ENCODE data around the gene LDLRAD3. TPM values are rescaled to one million over a fixed set of nuclear protein-coding genes. Genes with fewer than 3 reads are reported as not detected.

LDLRAD3 gene
- total RNA-seq, 1 experiment from 2014 or later, result 12.1 TPM

DNA sequence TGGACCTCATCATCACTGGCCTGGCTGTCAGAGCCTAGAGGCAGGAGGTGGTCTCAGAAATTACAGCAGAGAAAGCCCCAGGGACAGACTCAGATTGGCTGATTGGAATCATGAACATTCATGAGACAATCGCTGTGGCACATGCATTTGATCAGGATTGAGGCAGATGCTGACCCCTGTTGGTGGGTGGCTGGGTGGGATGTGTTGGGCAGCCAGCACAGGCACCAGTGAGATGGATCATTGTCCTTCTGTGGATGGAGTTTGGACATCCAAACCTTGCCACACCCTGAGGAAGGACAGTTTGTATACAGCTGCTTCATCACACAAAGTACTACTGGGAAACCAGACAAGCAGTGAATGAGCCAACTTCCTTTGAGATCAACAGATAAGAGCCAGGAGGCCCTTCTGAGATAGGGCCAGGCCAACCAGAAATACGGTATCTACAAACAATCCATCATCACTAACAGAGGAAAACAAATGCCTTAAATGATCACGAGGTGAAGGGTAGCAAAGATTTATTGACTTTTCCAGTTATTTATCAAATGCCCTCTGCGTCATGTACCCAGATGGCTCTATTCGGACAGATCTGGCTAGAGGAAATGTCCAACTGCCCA is 328.0 kb downstream of the LDLRAD3 start:
- H3K27ac Mint-ChIP-seq, result peak overlapping the region in 1 of 3 experiments; percentile 44; a peak in 1 of 7 replicates
- Histone ChIP-seq H3K79me1 (ENCODE audit: insufficient read depth, low read depth, low read length, poor library complexity, severe bottlenecking) (no peaks in the 10 kb centered on the region), H2BK120ac (ENCODE audit: low read depth, low read length, poor library complexity, severe bottlenecking) (no peak overlapping the region), H4K8ac (replicated peaks; ENCODE audit: insufficient read length, low read depth, low read length) (no peak overlapping the region), H3K18ac (ENCODE audit: insufficient read length, low read depth, low read length) (no peak overlapping the region), H3K4me2 (ENCODE audit: insufficient read depth, insufficient read length, low read length) (no peak overlapping the region), H3K23ac (ENCODE audit: insufficient read length, low read depth, low read length) (no peak overlapping the region), H3K56ac (ENCODE audit: insufficient read length, low read depth, low read length) (no peak overlapping the region), H3K79me2 (ENCODE audit: insufficient read depth, low read length) (no peaks in the 10 kb centered on the region), H4K5ac (ENCODE audit: insufficient read length, low read depth, low read length) (no peak overlapping the region), H3K9me3 (ENCODE audit: control insufficient read depth, low read depth, low read length) (no peaks in the 10 kb centered on the region), H4K91ac (ENCODE audit: insufficient read length, low read depth, low read length) (no peak overlapping the region), H2BK5ac (ENCODE audit: insufficient read length, low read length) (no peak overlapping the region), H2BK20ac (ENCODE audit: low read depth, low read length, poor library complexity, severe bottlenecking) (no peak overlapping the region), H4K20me1 (ENCODE audit: control insufficient read depth, insufficient read depth, insufficient read length) (no peaks in the 10 kb centered on the region), H3K27ac (ENCODE audit: insufficient read length, low read depth, low read length) (no peak overlapping the region), H3K27me3 (ENCODE audit: insufficient read depth, low read length) (no peaks in the 10 kb centered on the region), H2BK12ac (ENCODE audit: insufficient read length, low read depth, low read length) (no peak overlapping the region), H2AFZ (ENCODE audit: low read length) (no peak overlapping the region), H3K14ac (ENCODE audit: insufficient read depth, low read length) (no peak overlapping the region), H3K4ac (ENCODE audit: low read depth, low read length) (no peak overlapping the region), H2BK15ac (ENCODE audit: low read depth, low read length) (no peak overlapping the region), H2AK5ac (ENCODE audit: insufficient read length, low read length) (no peak overlapping the region), H3K4me1 (ENCODE audit: insufficient read depth, low read length) (no peaks in the 10 kb centered on the region), H3K9ac (ENCODE audit: extremely low read depth, insufficient read length, low read length) (no peak overlapping the region), H3K23me2 (ENCODE audit: insufficient read length, low read depth, low read length, poor library complexity, severe bottlenecking) (no peaks in the 10 kb centered on the region), H3T11ph (ENCODE audit: low read length) (no peak overlapping the region)
- no peak for DNase-seq
- WGBS (ENCODE audit: extremely low coverage, insufficient read length, low lambda C conversion rate), result no CpG with 5 or more reads among the region's 5 CpGs
- no peaks in the 10 kb centered on the region; a peak in 1 of 4 replicates for H3K4me1 Mint-ChIP-seq
- TF ChIP-seq, protein P1, sequence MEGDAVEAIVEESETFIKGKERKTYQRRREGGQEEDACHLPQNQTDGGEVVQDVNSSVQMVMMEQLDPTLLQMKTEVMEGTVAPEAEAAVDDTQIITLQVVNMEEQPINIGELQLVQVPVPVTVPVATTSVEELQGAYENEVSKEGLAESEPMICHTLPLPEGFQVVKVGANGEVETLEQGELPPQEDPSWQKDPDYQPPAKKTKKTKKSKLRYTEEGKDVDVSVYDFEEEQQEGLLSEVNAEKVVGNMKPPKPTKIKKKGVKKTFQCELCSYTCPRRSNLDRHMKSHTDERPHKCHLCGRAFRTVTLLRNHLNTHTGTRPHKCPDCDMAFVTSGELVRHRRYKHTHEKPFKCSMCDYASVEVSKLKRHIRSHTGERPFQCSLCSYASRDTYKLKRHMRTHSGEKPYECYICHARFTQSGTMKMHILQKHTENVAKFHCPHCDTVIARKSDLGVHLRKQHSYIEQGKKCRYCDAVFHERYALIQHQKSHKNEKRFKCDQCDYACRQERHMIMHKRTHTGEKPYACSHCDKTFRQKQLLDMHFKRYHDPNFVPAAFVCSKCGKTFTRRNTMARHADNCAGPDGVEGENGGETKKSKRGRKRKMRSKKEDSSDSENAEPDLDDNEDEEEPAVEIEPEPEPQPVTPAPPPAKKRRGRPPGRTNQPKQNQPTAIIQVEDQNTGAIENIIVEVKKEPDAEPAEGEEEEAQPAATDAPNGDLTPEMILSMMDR (conservative IDR thresholded peaks at IDR 0.05), result peak; percentile 43; the same call in 2 of the 3 replicates
- peaks cover 2% of the 10 kb centered on the region; the same call in 1 of the 2 replicates for H3K27me3 Mint-ChIP-seq (ENCODE audit: low read depth)
- H3K4me3 Mint-ChIP-seq, result no peak overlapping the region; a peak in 1 of 5 replicates
- peaks cover 7 to 11% (median 9%) of the 10 kb centered on the region in 3 experiments for H3K36me3 Mint-ChIP-seq (ENCODE audit: insufficient read depth in 1 of 3, low read depth in 3 of 3)
- no peaks in the 10 kb centered on the region for H3K9me3 Mint-ChIP-seq
